Activated CD4-positive, alpha-beta T cell treated with anti-CD3 and anti-CD28 coated beads, Interleukin-2, amount 10 ng/mL, durations not matched to agents 7 days and 5 days (primary cell): ENCODE results near the gene WRAP73. TPM values are rescaled to one million over a fixed set of nuclear protein-coding genes. Genes with fewer than 3 reads are reported as not detected.

Experiments
- CTCF ChIA-PET: fragments of 350-600 bp; sonication (Branson Sonifier 250); formaldehyde crosslinking; loops from one replicate; lab custom pipeline; 2021; ENCODE audit warnings: antibody characterized with exemption; lab: Charles Lee
- POLR2A ChIA-PET: fragments of 350-600 bp; sonication (Branson Sonifier 250); formaldehyde crosslinking; loops from one replicate; lab custom pipeline; 2021; ENCODE audit warnings: antibody characterized with exemption; lab: Charles Lee
- DNase-seq: peaks from one replicate; pipeline ENCODE4 v3.0.0-alpha.2; 2020
- H3K27ac Mint-ChIP-seq: one replicate; pipeline ENCODE4 v1.8.0; 2021; ENCODE audit warnings: mild to moderate bottlenecking, moderate library complexity, mixed read lengths
- H3K27me3 Mint-ChIP-seq: one replicate; pipeline ENCODE4 v1.8.0; 2021; ENCODE audit warnings: mixed read lengths
- H3K36me3 Mint-ChIP-seq: one replicate; pipeline ENCODE4 v1.8.0; 2021; ENCODE audit warnings: low read depth, mixed read lengths
- H3K4me1 Mint-ChIP-seq: one replicate; pipeline ENCODE4 v1.8.0; 2021; ENCODE audit warnings: mixed read lengths
- H3K4me3 Mint-ChIP-seq: one replicate; pipeline ENCODE4 v1.8.0; 2021; ENCODE audit warnings: mild to moderate bottlenecking, moderate library complexity, mixed read lengths
- H3K9me3 Mint-ChIP-seq: one replicate; pipeline ENCODE4 v1.8.0; 2021; ENCODE audit warnings: mixed read lengths
- total RNA-seq, 2 experiments: library from RNA; stranded (reverse); gene quantifications; one replicate each; pipeline ENCODE4 v1.2.3, GENCODE V29; 2021

The WRAP73 gene
- total RNA-seq, 2 experiments from 2014 or later: 32.6 to 34.8 TPM

DNA sequence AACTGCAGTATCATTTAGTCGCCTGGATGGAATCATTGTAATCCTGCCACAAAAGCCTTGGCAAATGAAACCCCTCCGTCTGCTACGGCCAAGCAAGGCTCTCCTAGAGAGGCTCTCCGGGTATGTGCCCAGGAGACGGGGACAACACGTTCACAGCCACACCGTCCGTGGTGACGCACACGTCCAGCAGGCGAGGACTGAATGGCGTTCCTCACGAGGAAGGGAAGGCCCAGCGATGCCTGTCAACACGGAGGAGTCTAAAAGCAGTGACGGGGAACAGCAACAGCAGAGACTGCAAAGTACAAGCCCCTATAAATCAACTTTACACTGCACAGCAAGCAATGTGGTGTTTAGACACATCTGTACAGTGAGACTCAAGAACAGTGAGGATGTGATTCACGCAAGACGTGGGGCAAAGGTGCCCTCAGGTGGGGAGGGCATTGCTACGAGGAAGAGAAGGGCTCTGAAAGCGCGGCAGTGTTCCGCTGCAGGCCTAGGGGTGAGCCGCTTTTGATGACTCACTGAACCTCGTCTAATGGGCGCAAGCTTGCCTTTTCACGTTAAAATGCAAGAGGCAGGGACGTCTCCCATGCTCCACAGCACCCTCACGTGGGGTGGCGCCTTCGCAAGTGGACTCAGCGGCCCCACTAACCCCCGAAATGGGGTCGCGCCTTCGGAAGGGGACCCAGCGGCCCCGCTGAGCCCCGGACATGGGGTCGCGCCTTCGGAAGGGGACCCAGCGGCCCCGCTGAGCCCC, 6.8 kb downstream of the WRAP73 start:
- H3K36me3 Mint-ChIP-seq: peaks cover 11% of the 10 kb centered on the region
- no peaks in the 10 kb centered on the region for H3K9me3 Mint-ChIP-seq
- POLR2A ChIA-PET: no interaction called here
- H3K4me3 Mint-ChIP-seq: no peak overlapping the region
- H3K27ac Mint-ChIP-seq: no peak overlapping the region
- DNase-seq: no peak
- CTCF ChIA-PET: no interaction called here
- H3K27me3 Mint-ChIP-seq: no peaks in the 10 kb centered on the region
- peaks cover 4% of the 10 kb centered on the region for H3K4me1 Mint-ChIP-seq

DNA sequence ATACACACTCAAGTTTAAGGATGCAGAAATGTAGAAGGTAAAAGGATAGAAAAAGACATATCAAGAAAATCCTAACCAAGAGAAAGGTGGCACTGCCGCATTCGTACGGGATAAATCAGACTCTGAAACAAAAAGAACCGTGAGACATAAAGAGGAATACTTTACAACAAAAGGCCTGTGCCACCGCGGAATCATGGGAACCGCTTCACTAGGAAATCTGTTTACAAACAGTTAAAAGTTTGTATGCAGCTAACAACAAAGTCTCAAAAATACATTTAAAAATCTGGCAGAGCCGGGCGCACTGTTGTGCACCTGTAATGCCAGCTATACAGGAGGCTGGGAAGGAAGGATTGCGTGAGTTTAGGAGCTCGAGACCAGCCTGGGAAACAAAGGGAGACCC, 8.1 kb downstream of the WRAP73 start:
- Mint-ChIP-seq H3K9me3 (no peaks in the 10 kb centered on the region), H3K27ac (no peak overlapping the region), H3K4me3 (no peak overlapping the region), H3K27me3 (no peaks in the 10 kb centered on the region), H3K4me1 (no peaks in the 10 kb centered on the region), H3K36me3 (peaks cover 13% of the 10 kb centered on the region)
- CTCF ChIA-PET: no interaction called here
- POLR2A ChIA-PET: no interaction called here
- no peak for DNase-seq

DNA sequence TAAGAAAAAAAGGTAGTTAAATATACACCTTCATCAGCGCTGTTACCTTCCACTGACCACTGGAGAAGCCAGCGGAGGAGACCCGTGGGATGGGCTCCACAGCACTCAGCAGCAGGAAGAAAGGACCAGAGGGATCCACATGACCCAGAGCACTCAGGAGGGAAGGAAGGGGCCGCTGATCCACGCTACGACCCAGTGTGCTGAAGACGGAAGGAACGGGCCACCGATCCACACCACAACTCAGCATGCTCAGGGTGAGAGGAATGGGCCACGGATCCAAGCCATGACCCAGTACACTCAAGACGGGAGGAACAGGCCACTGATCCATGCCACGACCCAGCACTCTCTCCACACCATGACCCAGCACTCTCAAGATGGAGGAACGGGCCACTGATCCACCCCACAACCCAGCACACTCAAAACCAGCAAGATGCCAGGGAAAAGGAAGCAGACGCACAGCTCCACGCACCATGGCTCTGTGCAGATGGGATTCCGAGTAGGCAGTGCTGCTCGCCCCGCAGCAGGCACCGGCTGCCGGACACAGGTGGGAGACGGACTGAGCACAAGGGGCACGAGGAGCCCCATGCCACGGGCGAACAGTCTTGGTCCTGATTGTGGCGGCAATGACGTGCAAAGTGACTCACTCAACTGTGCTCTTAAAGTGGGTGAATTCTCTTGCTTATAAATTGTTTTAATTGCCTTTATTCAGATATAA, 8.7 kb downstream of the WRAP73 start:
- no peak for DNase-seq
- ChIA-PET CTCF (no interaction called here), POLR2A (no interaction called here)
- no peaks in the 10 kb centered on the region for H3K4me1 Mint-ChIP-seq
- no peaks in the 10 kb centered on the region for H3K9me3 Mint-ChIP-seq
- H3K27ac Mint-ChIP-seq: no peak overlapping the region
- no peak overlapping the region for H3K4me3 Mint-ChIP-seq
- no peaks in the 10 kb centered on the region for H3K27me3 Mint-ChIP-seq
- peaks cover 18% of the 10 kb centered on the region for H3K36me3 Mint-ChIP-seq

DNA sequence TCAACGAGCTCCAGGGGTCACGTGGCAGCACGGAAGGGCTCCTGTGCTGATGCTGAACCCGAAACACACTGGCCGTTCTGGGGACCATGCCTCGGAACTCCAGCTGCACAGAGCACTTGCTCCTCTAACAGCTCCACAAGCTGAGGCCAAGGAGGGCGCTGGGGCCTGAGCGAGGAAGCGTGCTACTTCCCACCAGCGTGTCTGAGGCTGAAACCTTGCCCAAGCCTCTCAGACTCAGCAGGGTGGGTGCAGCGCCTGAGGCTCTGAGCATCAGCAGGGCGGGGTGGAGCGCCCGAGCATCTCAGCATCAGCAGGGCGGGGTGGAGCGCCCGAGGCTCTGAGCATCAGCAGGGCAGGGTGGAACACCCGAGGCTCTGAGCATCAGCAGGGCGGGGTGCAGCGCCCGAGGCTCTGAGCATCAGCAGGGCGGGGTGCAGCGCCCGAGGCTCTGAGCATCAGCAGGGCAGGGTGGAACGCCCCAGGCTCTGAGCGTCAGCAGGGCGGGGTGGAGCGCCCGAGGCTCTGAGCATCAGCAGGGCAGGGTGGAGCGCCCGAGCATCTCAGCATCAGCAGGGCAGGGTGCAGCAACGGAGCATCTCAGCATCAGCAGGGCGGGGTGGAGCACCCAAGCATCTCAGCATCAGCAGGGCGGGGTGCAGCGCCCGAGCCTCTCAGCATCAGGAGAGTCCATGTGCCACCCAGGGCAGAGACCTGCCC, 9.6 kb downstream of the WRAP73 start:
- CTCF ChIA-PET: interaction anchor here (0.9 kb wide), 1 partner anchor 10 kb away, joined by 3 read pairs; no protein-coding TSS in a partner anchor
- Mint-ChIP-seq H3K27me3 (no peaks in the 10 kb centered on the region), H3K4me1 (no peaks in the 10 kb centered on the region)

DNA sequence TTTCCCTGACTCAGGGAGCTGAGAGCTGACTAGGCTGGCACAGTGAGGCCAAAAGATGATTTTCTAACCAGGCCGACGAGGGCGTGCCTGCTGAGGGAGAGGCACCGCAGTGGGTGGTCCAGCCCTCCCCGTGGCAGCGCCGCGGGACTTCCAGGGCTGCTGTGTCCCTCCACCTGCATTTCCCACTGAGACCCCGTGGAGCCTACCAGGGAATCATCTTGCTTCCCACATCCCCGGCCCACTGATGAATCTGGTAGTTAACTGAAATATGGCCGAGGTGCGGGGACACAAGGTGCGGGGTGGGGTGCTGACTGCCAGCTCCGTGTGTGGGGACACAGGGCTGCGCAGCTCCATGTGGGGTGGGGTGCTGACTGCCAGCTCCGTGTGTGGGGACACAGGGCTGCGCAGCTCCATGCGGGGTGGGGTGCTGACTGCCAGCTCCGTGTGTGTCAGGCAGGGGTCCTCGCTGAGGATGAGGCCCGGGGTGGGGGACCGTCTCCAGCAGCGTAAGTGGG, 10.4 kb downstream of the WRAP73 start:
- H3K9me3 Mint-ChIP-seq: no peaks in the 10 kb centered on the region
- peaks cover 12% of the 10 kb centered on the region for H3K36me3 Mint-ChIP-seq
- no peaks in the 10 kb centered on the region for H3K27me3 Mint-ChIP-seq
- no peaks in the 10 kb centered on the region for H3K4me1 Mint-ChIP-seq
- no peak overlapping the region for H3K27ac Mint-ChIP-seq
- POLR2A ChIA-PET: no interaction called here
- CTCF ChIA-PET: interaction anchor here (0.9 kb wide), 1 partner anchor 9 kb away, joined by 3 read pairs; no protein-coding TSS in a partner anchor
- DNase-seq: no peak
- H3K4me3 Mint-ChIP-seq: no peak overlapping the region

More for the DNA sequence above, 9.6 kb downstream of the WRAP73 start:
- POLR2A ChIA-PET: no interaction called here
- Mint-ChIP-seq H3K9me3 (no peaks in the 10 kb centered on the region), H3K4me3 (no peak overlapping the region), H3K36me3 (peaks cover 15% of the 10 kb centered on the region), H3K27ac (no peak overlapping the region)
- no peak for DNase-seq

DNA sequence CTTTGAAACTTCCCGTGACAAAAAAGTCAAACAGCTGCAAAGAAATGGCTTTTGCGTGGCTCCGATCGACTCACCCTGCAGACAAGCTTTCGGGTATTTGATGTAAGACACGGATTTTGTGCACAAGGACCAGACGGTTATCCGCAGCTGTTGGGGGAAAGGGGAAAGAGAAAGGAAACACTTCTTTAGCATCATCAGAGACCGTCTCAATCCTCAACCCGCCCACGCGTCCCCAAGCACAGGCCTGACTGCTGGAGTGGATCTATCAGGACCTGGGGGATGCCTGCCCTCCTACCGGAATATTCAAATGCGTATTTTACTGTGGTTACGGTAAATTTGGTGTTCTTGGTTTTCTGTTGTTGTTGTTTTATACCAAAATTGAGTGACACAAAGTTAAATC, 11.2 kb downstream of the WRAP73 start:
- Mint-ChIP-seq H3K9me3 (no peaks in the 10 kb centered on the region), H3K27ac (no peak overlapping the region), H3K36me3 (peaks cover 10% of the 10 kb centered on the region), H3K4me1 (no peaks in the 10 kb centered on the region), H3K4me3 (no peak overlapping the region), H3K27me3 (no peaks in the 10 kb centered on the region)
- DNase-seq: no peak
- POLR2A ChIA-PET: no interaction called here
- CTCF ChIA-PET: no interaction called here

DNA sequence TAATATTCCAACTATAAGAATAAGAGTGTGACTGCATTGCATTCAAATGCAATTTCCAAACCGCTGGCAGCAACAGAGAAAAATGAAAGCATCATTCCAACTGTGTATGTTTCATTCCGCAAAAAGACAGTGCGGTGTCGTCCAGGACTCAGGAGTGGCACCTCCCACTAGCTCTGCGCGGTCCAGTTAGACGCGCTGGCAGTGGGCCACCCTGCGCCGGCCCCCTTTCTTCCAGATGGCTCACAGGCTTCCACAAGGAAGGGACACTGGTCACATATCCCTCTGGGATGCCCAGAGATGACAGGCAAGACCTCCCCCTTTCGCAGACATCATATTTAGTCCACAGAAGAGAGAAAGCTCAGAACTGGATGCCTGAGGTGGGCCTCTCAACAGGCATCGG, 11.9 kb downstream of the WRAP73 start:
- Mint-ChIP-seq H3K4me3 (no peak overlapping the region), H3K4me1 (no peaks in the 10 kb centered on the region), H3K27me3 (no peaks in the 10 kb centered on the region), H3K9me3 (no peaks in the 10 kb centered on the region), H3K27ac (no peak overlapping the region), H3K36me3 (peaks cover 10% of the 10 kb centered on the region)
- DNase-seq: no peak
- POLR2A ChIA-PET: no interaction called here
- CTCF ChIA-PET: no interaction called here

DNA sequence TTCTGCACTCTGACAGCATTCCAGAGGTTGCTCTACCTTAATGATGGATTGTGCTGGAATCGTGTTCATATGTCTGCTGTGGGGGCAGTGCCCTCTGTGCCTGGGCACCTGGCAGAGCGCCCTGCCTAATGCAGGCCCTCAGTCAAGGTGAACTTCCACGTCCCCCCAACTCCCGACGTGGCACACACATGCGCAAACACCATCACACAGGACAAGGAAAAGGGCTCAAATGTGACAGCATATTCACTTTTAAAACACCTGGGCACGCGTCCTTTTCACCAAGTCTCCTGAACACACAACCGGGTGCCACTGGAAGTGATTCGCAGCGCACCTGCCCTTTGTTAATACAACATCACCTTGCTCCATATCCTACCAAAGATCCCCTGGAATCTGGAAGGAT, 13.4 kb downstream of the WRAP73 start:
- ChIA-PET CTCF (interaction anchor here (1.2 kb wide), 1 partner anchor 16 kb away, joined by 5 read pairs; no protein-coding TSS in a partner anchor), POLR2A (no interaction called here)
- DNase-seq: no peak
- Mint-ChIP-seq H3K4me3 (no peak overlapping the region), H3K4me1 (no peaks in the 10 kb centered on the region), H3K36me3 (peaks cover 10% of the 10 kb centered on the region), H3K27me3 (no peaks in the 10 kb centered on the region), H3K27ac (no peak overlapping the region), H3K9me3 (no peaks in the 10 kb centered on the region)

DNA sequence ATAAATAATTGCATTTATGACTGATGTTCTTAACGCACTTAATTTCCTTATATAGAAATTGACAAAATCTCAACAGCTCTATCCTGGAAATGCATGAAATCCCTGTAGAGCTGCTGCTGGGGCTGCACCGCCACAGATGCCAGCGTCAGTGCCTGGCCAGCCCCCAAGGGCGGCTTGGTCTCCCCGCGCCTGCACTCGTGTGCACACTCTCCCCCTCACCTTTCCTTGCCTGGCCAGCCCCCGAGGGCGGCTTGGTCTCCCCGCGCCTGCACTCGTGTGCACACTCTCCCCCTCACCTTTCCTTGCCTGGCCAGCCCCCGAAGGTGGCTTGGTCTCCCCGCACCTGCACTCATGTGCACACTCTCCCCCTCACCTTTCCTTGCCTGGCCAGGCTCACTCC, 13.8 kb downstream of the WRAP73 start:
- H3K9me3 Mint-ChIP-seq: no peaks in the 10 kb centered on the region
- ChIA-PET POLR2A (no interaction called here), CTCF (interaction anchor here (1.2 to 1.3 kb wide), 2 partner anchors 10 to 16 kb away, joined by 5 read pairs; no protein-coding TSS in a partner anchor)
- no peaks in the 10 kb centered on the region for H3K27me3 Mint-ChIP-seq
- no peak overlapping the region for H3K27ac Mint-ChIP-seq
- peaks cover 10% of the 10 kb centered on the region for H3K36me3 Mint-ChIP-seq
- no peak for DNase-seq
- H3K4me3 Mint-ChIP-seq: no peak overlapping the region
- H3K4me1 Mint-ChIP-seq: no peaks in the 10 kb centered on the region

DNA sequence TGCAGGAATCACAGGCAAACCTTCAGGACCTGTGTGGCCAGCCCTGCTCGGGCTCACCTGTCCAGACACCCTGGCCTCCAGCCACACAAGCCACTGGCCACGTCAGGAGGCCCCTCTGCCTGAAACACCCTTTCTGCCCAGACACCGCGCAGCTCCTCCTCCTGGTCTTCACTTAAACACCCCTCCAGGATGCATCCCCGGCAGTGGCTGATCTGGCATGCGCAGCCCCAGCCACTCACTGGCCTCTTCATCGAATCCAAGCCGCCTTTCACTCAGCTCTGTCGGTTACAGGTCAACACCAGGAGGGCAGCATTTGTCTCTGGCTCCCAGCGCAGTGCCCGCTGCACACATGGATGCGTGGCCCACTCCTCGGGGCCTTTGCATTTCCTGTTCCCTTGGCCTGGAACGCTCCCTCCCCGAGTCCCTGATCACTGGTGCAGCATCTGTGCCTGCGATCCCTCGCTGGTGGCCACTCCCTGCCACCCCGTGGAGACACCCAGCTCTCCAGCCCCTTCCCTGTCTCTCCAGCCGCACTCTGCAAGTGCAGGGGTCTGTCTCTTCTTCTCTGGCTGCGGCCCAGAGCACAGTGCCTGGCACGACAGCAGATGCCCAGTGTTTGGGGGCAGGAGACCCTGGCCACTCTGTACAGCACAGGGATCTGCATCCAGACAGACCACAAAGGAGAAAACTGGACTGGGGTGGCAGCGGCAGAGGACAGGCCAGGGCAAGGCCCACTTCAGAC, 15.7 kb downstream of the WRAP73 start:
- POLR2A ChIA-PET: no interaction called here
- Mint-ChIP-seq H3K36me3 (peaks cover 12% of the 10 kb centered on the region), H3K4me3 (no peak overlapping the region), H3K4me1 (no peaks in the 10 kb centered on the region), H3K27ac (no peak overlapping the region), H3K27me3 (no peaks in the 10 kb centered on the region), H3K9me3 (no peaks in the 10 kb centered on the region)
- DNase-seq: no peak
- CTCF ChIA-PET: no interaction called here

DNA sequence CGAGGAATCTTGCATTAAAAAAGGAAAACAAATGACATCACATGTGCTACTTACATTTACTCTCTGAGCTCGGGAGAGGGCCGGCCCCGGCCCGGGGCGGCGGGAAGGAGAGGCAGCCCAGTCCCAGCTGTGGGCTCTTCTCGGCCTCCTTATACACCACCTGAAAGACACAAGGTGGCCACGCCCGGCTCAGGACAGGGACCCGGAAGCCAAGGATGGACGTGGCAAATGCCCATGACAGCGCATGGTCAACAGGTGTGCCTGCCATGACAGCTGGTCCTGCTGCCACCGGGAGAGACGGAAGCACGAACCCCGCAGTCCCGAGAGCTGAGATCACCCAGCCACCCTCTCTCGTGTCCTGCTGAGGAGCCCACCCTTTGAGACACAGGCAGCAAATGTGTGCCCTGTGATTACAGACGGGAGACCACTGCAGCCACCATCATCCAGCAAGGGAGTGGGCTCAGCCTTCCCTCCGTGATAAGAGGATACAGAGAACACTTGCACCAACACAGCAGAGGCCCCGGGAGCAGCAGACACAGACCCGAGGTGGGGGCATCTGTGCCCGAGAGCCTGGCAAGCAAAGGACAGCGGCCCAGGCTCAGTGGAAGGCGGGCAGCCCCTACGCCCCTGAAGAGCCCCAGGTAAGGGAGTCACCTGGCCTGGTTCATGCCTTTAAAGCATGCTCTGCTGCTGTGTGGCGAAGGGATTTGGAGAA, 16.4 kb downstream of the WRAP73 start:
- no peak for DNase-seq
- Mint-ChIP-seq H3K36me3 (peaks cover 14% of the 10 kb centered on the region), H3K9me3 (no peaks in the 10 kb centered on the region), H3K27ac (no peak overlapping the region), H3K4me1 (no peaks in the 10 kb centered on the region), H3K27me3 (no peaks in the 10 kb centered on the region), H3K4me3 (no peak overlapping the region)
- ChIA-PET POLR2A (no interaction called here), CTCF (no interaction called here)
